ENCODE data around the gene GJB2. TPM values are rescaled to one million over a fixed set of nuclear protein-coding genes. Genes with fewer than 3 reads are reported as not detected.
A peak's percentile ranks its signal among the peaks of the same experiment; 100 is the strongest.

GJB2 gene
- total RNA-seq, 4 donors from 2014 or later = 32.8 to 129 (median 77.5) TPM

DNA sequence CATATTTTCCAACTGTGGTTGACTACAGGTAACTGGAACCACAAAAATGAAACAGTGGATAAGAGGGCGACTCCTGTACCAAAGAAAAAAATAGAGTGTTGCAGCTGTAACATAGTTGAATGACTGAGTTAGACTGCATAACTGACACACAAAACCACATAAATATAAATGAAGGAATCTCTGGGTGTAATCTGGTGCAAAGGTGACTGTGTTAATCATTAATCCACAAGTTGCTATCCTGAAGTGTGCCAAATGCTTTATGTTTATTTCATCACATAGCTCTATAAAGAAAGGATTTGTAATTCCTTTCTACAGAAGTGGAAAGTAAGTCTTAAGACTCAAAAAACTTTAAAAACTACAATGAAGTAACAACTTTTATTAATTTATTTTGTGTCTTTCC, 6.0 kb upstream of the GJB2 start:
- no peak overlapping the region for H3K4me3 ChIP-seq
- no peaks in the 10 kb centered on the region for H3K36me3 ChIP-seq
- H3K27ac ChIP-seq = no peak overlapping the region
- WGBS = 78% methylated on average over 1 of the region's 1 CpG
- peaks cover 13% of the 10 kb centered on the region for H3K4me1 ChIP-seq
- no peaks in the 10 kb centered on the region for H3K9me3 ChIP-seq
- peaks cover 13% of the 10 kb centered on the region for H3K27me3 ChIP-seq
- no peak for DNase-seq (ENCODE audit: low spot score in 2 of 2)
- TF ChIP-seq POLR2A (IDR thresholded peaks at IDR 0.05) = no peak
- TF ChIP-seq, protein P1, sequence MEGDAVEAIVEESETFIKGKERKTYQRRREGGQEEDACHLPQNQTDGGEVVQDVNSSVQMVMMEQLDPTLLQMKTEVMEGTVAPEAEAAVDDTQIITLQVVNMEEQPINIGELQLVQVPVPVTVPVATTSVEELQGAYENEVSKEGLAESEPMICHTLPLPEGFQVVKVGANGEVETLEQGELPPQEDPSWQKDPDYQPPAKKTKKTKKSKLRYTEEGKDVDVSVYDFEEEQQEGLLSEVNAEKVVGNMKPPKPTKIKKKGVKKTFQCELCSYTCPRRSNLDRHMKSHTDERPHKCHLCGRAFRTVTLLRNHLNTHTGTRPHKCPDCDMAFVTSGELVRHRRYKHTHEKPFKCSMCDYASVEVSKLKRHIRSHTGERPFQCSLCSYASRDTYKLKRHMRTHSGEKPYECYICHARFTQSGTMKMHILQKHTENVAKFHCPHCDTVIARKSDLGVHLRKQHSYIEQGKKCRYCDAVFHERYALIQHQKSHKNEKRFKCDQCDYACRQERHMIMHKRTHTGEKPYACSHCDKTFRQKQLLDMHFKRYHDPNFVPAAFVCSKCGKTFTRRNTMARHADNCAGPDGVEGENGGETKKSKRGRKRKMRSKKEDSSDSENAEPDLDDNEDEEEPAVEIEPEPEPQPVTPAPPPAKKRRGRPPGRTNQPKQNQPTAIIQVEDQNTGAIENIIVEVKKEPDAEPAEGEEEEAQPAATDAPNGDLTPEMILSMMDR (IDR thresholded peaks at IDR 0.05) = no peak
- TF ChIP-seq EP300 (IDR thresholded peaks at IDR 0.05) = no peak
- no peak for TF ChIP-seq POLR2AphosphoS5 (IDR thresholded peaks at IDR 0.05)

DNA sequence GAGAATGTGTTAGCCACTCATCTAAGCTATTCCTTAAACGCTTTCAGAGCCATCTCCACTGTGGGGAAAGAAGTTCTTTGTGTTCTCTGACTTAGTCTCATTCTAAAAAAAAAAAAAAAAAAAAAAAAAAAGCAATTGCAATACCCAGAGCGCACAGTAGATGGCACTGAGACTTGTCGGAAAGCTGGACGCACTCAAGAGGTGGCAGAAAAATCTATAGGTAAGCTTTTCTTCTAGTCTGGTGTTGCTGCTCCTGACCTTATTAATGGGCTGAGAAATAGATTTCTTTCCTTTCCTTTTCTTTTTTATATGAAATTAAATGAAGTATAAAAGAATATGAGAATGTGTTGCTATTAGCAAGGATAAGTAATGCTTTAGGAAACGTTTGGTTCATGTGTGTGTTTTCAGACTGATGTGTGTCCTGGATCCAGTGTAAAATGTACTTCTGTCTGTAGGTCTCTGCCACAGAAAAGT, 4.7 kb upstream of the GJB2 start:
- Histone ChIP-seq H3K27me3 (peaks cover 26% of the 10 kb centered on the region), H3K27ac (no peak overlapping the region), H3K4me3 (no peak overlapping the region), H3K36me3 (no peaks in the 10 kb centered on the region), H3K4me1 (peaks cover 27% of the 10 kb centered on the region), H3K9me3 (no peaks in the 10 kb centered on the region)
- DNase-seq (ENCODE audit: low spot score in 2 of 2) = no peak
- TF ChIP-seq, protein P1 (IDR thresholded peaks at IDR 0.05) = peak; percentile 31 to 57
- TF ChIP-seq POLR2AphosphoS5 (IDR thresholded peaks at IDR 0.05) = no peak
- 9% methylated on average over 5 of the region's 5 CpGs for WGBS

DNA sequence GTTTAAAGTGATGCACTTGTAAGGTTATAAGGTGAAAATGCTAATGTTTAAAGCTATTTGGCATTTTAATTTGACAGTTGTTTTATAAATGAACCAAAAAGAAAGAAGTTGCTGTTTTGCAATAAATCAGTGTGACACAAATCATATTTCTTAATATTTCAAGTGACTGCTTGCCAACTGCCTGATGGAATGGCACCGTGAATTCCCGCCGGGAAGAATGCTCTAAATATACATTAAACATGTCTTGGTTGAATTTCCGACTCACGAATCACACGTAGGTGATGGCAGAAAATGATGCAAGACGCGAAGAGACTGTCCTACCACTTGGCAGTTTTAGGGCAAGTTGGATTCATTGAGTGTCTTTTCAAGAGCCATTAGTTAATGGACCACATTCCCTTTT, 3.1 kb upstream of the GJB2 start:
- 44% methylated on average over 8 of the region's 8 CpGs for WGBS
- no peak for TF ChIP-seq EP300 (IDR thresholded peaks at IDR 0.05)
- TF ChIP-seq, protein P1 (IDR thresholded peaks at IDR 0.05) = no peak
- no peak for TF ChIP-seq POLR2A (IDR thresholded peaks at IDR 0.05)
- TF ChIP-seq POLR2AphosphoS5 (IDR thresholded peaks at IDR 0.05) = no peak
- H3K4me1 ChIP-seq = peaks cover 37% of the 10 kb centered on the region
- no peaks in the 10 kb centered on the region for H3K36me3 ChIP-seq
- no peak overlapping the region for H3K4me3 ChIP-seq
- H3K27ac ChIP-seq = no peak overlapping the region
- peaks cover 33% of the 10 kb centered on the region for H3K27me3 ChIP-seq
- DNase-seq (ENCODE audit: low spot score in 2 of 2) = no peak
- no peaks in the 10 kb centered on the region for H3K9me3 ChIP-seq

DNA sequence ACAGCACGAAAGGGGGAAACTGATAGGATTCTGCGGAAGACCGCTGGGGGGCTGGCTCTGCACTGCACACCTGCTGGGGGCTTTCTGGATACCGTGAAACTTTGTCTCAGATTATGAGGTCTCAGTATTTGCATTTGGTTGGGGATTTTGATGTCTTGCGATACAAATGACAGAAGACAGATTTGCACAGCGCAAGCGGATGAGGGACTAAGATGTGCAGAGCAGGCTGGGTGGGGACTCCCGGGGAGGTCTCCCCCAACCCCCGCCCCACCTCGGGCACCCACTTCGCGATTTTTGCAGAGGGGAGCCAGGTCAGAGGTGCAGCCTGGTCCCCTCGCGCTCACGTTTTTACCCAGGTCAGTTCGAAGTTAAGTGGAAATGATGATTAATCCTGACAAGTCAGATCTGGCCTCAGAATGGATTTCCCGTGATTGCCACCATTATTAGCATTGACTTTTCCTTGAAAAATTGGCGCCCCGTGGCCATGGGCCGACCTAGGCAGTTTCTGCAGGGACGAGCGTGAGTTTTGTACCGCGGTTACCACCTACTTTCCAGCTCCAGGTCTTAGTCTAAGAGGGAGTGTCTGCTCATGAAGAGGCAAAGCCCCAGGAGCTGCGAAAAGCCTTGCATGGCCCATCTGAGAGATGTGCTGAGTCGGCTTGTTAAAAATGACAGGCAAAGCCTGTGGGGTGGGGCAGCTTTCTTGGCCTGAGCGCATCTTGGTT, 1.3 kb upstream of the GJB2 start:
- Histone ChIP-seq H3K27ac (peak overlapping the region; percentile 46), H3K9me3 (no peaks in the 10 kb centered on the region), H3K4me3 (peak overlapping the region; percentile 61), H3K27me3 (peaks cover 33% of the 10 kb centered on the region), H3K36me3 (no peaks in the 10 kb centered on the region), H3K4me1 (peaks cover 37% of the 10 kb centered on the region)
- DNase-seq (ENCODE audit: low spot score in 2 of 2) = no peak
- TF ChIP-seq, protein P1 (IDR thresholded peaks at IDR 0.05) = no peak
- TF ChIP-seq EP300 (IDR thresholded peaks at IDR 0.05) = no peak
- no peak for TF ChIP-seq POLR2AphosphoS5 (IDR thresholded peaks at IDR 0.05)
- no peak for TF ChIP-seq POLR2A (IDR thresholded peaks at IDR 0.05)
- WGBS = 11% methylated on average over 17 of the region's 27 CpGs

DNA sequence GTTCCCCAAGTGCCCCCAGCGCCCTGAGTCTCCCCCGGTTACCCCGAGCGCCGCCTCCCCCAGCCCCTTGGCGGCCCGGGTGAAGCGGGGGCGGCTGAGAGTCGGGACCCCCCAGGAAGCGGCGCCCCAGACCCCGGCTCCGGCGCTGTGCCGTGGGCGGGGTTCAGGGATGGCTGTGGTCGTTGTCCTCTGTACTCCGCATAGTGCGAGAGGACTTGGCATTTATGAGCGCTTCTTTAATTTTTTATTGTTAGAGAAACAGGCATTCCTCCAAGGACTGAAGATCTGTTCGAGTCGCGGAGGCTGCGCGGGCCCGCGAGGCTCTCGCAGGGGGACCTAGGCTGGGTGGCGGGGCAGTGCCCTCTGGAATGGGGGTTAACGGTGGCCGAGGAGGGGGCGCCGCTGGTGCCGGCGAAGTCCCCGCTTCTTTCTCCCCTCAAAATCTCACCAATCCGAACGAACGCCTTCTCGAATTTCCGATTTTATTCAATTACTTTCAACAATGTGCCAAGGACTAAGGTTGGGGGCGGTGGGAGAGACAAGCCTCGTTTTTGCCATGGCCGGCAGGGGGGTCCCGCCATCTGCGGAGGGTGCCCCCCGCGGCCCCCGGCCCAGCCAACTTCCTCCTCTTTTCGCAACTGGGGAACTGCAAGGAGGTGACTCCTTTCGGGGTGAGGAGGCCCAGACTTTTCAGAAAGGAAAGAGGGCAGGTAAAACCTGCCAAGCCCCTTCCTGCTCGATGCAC, 596 bp upstream of the GJB2 start:
- TF ChIP-seq POLR2A (IDR thresholded peaks at IDR 0.05) = no peak
- no peak for TF ChIP-seq EP300 (IDR thresholded peaks at IDR 0.05)
- TF ChIP-seq, protein P1 (IDR thresholded peaks at IDR 0.05) = no peak
- TF ChIP-seq POLR2AphosphoS5 (IDR thresholded peaks at IDR 0.05) = no peak
- Histone ChIP-seq H3K4me3 (peak overlapping the region; percentile 61), H3K4me1 (peaks cover 37% of the 10 kb centered on the region), H3K36me3 (no peaks in the 10 kb centered on the region), H3K9me3 (no peaks in the 10 kb centered on the region), H3K27me3 (peaks cover 33% of the 10 kb centered on the region), H3K27ac (peak overlapping the region; percentile 46)
- 3% methylated on average over 31 of the region's 53 CpGs for WGBS
- no peak for DNase-seq (ENCODE audit: low spot score in 2 of 2)

Measured in suprapubic skin (tissue), 4 donors.